Hematopoietic multipotent progenitor cell (in vitro differentiated cells): ENCODE data around the gene TCF23. TPM values are rescaled to one million over a fixed set of nuclear protein-coding genes. Genes with fewer than 3 reads are reported as not detected.
"Not testable (repeated sequence)": the region's sequence is repeated elsewhere in the genome, so short reads cannot be mapped to it uniquely, and the experiment has no call there.

Experiments used
- DNase-seq, 3 donors: peaks; one replicate each; pipeline ENCODE4 v3.0.0-alpha.2; 2011 to 2015; ENCODE audit warnings: low read depth in 2 of 3, low spot score in 2 of 3
- total RNA-seq: library from RNA; depleted of rRNA; stranded (reverse); fragments of >200 nt; gene quantifications from one replicate; pipeline ENCODE4 v1.2.3, GENCODE V29; 2012

Gene TCF23
- total RNA-seq = not detected

DNA sequence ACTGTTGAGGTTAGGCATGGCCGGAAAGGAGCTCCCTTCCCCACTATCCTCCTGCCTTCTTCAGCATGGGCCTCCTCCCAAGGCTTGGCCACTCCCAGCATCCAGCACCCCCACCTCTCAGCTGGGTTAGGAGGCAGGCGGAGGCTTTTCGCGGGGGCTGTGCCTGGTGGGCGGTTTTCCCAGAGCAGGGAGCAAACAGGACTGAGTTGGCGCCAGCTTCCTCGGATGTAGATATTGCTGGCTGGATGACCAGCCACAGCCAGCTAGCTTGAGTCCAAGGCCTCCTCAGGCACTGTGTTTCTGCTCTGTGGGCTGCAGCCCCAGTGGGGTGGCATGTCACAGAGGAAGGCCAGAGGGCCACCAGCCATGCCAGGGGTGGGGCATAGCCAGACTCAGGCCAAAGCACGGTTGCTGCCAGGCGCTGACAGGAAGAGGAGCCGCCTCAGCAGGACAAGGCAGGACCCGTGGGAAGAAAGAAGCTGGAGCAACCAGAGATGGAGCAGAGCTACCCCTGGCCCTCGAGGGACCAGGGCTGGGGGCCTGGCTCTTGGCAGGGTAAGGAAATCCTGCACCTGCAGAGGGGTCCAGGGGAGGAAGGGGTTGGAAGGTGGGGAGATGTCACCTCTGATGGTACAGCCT is at the start of gene TCF23:
Gene TCF23 (plus strand): TSS at position 204 of the 639 bp plus-strand sequence. CDS start 130 bp downstream, at position 334.
- DNase-seq = no peak

DNA sequence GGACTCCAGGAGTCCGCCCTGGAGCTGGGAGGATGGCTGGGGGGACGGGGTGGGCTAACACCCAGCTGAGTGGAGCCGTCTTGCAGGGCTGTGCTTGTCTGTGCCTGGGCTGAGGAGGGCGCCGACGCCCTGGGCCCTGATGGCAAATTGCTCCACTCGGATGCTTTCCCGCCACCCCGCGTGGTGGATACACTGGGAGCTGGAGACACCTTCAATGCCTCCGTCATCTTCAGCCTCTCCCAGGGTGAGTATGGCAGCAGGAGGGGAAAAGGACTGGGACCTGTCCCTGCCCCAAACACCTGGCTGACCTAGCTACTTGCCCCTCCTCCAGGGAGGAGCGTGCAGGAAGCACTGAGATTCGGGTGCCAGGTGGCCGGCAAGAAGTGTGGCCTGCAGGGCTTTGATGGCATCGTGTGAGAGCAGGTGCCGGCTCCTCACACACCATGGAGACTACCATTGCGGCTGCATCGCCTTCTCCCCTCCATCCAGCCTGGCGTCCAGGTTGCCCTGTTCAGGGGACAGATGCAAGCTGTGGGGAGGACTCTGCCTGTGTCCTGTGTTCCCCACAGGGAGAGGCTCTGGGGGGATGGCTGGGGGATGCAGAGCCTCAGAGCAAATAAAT is 49.4 kb upstream of the TCF23 start:
- DNase-seq = no peak

DNA sequence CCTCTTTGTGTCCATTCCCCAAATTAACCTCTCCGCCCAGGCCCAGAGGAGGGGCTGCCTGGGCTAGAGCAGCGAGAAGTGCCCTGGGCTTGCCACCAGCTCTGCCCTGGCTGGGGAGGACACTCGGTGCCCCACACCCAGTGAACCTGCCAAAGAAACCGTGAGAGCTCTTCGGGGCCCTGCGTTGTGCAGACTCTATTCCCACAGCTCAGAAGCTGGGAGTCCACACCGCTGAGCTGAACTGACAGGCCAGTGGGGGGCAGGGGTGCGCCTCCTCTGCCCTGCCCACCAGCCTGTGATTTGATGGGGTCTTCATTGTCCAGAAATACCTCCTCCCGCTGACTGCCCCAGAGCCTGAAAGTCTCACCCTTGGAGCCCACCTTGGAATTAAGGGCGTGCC is 48.8 kb upstream of the TCF23 start:
- no peak for DNase-seq

DNA sequence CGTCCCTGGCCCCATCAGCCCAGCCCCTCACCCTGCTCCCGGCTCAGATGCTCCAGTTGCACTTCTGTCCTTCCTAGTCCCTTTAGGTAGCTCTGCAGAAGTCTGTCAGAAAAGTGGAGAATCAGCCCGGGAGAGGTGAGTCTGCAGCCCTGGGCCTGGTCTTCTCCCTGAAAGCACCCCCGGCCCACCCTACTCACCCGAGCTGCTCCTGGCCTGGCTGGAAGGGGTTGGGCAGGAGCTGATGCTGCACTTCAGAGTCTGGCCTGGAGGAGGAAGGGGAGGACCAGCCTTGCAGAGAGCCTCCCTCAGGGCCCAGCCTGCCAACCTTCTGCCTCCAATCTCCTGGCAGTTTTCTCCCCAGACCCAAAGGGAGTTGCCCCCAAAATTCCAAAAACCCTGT is 46.5 kb upstream of the TCF23 start:
- DNase-seq = no peak

DNA sequence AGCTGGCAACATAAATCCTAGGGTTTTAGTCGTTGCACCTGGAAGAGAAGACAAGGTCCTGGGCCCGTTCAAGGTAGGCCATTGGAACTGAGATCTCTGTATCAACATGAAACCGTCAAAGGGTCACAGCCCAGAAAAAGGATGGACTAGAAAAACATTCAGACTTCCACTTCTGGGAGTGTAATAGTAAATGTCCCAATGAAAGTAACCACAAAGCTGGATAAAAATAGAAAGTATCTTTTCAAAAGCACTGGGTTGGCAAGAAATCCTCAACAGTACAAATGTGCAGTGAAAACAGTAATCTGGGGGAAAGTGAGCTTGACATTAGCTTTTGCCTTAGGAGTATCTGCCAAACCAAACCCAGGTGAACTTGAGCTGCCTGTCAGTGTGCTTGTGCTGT is 42.8 kb upstream of the TCF23 start:
- no peak for DNase-seq

DNA sequence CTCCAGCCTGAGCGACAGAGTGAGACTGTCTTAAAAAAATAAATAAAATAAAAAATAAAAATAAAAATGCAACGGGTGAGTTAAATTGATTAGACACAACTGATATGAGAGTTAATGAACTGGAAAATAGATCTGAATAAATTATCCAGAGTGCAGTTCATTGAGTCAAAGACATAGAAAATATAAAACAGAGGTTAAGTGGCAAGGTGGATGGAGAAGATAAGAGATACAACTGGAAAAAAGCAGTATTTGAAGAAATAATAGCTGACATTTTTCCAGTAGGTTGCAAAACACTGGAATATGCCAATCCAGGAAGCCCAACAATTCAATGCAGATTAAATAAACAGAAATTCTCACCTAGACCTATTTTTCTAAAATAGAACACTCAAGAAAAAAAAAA is 40.6 kb upstream of the TCF23 start:
- no peak for DNase-seq

DNA sequence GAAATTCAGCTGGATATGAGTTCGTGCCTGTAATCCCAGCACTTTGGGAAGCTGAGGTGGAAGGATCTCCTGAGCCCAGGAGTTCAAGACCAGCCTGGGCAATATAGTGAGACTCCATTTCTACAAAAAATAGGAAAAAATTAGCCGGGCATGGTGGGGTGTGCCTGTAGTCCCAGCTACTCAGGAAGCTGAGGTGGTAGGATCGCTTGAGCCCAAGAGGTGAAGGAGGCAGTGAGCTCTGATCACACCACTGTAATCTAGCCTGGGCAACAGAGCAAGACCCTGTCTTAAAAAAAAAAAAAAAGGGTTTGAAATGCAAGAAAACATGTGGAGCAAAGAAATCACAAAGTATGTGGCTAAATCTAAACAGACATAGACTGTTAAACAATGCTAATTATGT is 39.7 kb upstream of the TCF23 start:
- DNase-seq = no peak

DNA sequence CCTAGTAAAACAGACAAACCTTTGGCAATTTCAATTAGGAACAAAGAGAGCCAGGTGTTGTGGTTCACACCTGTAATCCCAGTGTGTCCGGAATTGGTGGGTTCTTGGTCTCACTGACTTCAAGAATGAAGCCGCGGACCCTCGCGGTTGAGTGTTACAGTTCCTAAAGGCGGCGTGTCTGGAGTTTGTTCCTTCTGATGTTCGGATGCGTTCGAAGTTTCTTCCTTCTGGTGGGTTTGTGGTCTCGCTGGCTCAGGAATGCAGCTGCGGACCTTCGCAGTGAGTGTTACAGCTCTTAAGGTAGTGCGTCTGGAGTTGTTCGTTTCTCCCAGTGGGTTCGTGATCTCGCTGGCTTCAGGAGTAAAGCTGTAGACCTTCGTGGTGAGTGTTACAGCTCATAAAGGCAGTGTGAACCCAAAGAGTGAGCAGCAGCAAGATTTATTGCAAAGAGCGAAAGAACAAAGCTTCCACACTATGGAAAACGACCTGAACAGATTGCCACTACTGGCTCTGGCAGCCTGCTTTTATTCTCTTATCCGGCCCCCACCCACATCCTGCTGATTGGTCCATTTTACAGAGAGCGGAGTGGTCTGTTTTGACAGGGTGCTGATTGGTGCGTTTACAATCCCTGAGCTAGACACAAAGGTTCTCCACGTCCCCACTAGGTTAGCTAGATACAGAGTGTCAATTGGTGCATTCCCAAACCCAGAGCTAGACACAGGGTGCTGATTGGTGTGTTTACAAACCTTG is 38.0 kb upstream of the TCF23 start:
- DNase-seq = not testable (repeated sequence)

DNA sequence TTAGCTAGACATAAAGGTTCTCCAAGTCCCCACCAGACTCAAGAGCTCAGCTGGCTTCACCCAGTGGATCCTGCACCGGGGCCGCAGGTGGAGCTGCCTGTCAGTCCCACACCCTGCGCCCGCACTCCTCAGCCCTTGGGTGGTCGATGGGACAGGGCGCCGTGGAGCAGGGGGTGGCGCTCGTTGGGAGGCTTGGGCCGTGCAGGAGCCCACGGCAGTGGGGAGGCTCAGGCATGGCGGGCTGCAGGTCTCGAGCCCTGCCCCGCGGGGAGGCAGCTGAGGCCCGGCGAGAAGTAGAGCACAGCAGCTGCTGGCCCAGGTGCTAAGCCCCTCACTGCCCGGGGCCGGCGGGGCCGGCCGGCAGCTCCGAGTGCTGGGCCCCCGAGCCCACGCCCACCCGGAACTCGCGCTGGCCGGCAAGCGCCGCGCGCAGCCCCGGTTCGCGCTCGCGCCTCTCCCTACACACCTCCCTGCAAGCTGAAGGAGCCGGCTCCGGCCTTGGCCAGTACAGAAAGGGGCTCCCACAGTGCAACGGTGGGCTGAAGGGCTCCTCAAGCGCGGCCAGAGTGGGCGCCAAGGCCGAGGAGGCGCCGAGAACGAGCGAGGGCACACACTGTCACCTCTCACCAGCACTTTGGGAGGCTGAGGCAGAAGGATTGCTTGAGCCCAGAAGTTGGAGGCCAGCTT is 37.3 kb upstream of the TCF23 start:
- DNase-seq = not testable (repeated sequence)

DNA sequence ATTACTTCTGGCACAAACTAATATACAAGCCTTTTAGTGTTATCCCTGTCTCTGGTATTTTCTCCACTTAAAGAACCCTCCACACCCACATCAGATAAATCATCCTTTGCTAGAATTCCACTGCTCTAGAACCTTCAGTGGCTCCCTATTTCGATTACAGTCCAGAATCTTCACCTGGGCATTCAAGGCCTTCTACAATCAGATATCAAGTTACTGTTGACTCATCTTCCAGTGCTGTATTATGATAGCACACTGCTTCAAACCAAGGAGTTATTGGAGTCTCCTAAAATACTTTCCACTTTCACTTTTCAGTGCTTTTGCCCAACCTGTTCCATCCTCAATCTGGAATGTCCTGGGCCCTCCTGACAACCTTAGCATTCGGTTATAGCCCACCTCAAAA is 33.3 kb upstream of the TCF23 start:
- no peak for DNase-seq

DNA sequence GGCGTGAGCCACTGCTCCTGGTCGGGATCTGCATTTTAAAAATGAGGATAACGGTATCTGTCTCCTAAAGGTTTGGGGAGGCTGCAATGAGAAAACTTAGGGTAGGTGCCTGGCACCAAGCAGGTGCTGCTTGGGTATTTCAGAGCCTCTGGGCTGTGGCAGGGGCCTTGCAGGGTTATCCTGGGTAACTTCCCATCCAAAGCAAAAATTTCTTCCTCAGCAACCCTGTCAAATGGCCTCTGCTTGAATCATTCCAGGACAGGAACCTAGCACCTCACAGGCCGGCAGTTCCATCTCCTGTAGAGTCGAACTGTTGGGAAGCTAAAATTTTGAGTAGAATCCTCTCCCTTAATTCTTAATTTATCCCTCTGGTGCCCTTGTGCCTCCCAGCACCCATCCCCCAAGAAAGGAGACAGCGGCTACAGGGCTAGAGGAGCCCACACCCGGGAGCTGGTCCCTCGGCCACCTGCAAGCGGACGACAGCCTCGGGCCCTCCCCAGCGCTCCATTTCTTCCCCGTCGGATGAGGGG is 30.7 kb upstream of the TCF23 start:
- DNase-seq = no peak

DNA sequence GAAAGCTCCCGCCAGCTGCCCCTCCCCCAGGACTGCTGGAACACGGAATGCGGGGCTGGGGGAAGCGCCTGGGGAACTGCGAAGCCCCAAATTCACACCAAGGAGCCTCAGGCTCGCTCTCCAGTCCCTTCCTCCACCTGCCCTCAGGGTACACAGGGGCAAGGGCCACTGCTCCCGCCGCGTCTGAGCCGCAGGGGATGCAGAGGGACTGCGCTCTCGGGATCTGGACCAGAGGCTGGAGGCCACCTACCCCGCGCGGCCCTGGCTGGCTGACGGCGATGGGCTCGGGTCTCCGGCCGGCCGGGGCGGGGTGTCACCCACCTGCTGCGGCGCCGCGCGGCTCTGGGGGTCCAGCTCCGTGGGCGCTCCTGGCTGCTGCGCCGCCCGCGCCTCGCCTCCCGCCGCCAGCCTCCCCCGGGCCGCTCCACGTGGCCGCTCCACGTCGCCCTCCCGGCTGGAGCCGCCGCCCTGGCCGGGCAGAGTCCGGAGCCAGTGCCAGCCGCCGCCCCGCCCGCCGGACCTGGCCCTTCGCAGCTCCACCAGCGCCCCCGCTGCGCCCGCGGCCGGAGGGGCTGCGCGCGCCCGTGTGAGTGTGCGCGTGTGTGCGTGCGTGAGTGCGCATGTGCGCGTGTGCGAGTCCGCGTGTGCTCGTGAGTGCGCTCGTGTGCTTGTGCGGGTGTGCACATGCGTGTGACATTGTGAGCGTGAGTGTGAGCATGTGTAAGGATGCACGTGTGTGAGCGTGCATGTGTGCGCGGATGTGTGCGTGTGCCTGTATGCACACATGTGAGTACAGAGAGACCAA is 30.1 kb upstream of the TCF23 start, which contains the start of gene CGREF1:
Gene CGREF1 (minus strand): TSS at position 604 of the 805 bp plus-strand sequence. CDS start 14,762 bp downstream, outside the sequence.
- DNase-seq = peak in 1 of 3 donors; percentile 27

DNA sequence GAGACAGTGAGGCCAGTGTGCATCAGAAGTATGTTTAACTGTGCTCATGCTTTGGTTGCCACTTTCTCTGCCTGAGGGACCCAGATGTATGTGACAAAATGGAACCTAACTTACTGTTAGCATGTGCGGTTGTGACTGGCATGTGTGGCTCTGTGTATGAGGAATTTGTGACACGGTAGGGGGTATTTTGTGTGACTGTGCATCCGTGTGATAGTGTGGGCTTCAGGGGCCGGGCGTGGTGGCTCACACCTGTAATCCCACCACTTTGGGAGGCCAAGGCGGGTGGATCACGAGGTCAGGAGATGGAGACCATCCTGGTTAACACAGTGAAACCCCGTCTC is 29.5 kb upstream of the TCF23 start:
- not testable (repeated sequence) for DNase-seq

DNA sequence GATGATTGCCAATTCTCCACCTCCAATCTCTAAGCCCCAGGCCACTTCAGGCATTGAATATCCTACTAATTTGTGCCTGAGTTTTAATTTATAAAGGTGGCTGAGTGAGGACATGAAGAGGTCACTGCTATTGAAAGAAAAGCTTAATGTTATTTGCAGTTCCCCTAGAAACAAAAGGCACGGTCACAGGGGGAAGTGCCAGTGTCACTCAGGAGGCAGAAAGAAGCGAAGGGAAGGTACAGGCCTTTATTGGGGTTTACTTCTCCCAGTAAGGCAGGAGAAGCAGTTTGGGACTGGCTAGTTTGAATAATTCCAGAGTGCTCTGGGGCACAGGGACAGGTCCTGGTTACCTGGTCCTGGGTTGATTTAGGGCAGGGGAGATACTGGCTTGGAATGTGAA is 26.9 kb upstream of the TCF23 start:
- DNase-seq = no peak

DNA sequence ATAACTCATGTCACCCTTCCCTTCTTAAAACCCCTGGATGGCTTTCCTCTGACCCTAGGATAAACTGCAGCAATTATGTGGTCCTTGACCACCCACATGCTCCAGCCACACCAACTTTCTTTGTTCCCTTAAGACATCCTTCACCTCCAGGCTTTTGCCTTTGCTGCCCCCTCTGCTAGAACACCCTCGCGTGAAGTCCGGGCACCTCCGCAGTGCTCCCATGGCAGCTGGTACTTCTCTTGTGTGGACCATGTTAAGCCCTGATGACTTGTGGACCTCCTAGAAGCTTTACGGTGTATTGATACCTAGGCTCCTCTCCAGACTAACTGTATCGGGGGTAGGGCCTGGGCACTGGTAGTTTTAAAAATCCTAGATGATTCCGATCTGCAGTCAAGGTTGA is 26.0 kb upstream of the TCF23 start:
- no peak for DNase-seq

DNA sequence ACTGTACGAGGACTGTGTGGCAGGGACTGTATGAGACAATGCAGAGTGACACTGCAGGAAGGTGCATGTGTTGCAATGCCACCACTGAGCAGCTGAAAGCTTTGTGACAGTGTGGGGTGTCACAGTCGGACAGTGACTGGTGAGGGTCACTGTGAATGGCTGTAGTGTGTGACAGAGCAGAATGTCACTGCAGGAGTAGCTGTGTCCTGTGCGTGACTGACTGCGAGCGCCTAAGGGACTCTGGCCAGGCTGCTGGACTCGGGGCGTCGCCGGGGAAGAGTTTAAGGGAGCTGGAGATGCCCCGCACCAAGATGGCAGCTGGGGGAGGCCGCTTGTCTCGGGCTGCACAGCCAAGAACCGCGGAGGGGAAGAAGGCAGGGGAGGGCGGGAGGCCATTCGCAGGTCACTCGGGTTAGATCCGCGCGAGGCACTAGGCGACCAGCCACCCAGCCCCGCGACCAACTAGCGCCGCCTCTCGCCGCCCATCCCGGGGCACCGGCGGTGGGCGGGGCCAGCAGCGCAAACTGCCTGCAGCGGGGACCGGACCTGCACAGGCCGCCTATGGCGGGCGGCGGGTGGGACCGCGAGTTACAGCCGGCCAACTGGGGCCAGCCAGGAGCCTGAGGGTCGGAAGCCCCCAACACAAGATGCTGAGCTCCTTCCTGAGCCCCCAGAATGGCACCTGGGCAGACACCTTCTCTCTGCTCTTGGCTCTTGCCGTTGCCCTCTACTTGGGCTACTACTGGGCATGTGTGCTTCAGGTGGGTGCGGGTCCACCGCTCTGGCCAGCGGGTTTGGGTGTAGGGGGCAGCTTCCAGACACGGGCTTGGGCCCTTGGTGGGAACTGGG is 25.3 kb upstream of the TCF23 start, which contains the start of gene ABHD1:
Gene ABHD1 (plus strand): TSS at position 514 of the 849 bp plus-strand sequence. CDS start 134 bp downstream, at position 648.
- peak in 2 of 3 donors; percentile 62 to 65 for DNase-seq

DNA sequence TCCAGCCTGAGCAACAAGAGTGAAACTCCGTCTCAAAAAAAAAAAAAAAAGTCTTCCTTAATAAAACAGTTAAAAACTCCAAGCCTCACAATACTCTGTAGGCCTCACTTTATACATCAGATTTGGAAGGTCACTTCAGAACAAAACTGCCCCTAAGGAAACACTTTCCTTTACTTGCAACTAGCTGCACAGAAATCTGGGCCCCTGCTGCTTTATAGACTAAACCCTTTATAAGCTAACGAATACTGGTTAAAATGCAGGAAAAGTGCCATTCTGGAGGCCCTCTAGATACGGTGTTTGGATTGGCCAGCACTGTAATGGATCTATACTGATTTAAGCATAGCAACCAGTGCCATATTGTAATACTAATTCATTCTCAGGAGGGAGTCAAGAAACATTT is 23.7 kb upstream of the TCF23 start:
- no peak for DNase-seq

DNA sequence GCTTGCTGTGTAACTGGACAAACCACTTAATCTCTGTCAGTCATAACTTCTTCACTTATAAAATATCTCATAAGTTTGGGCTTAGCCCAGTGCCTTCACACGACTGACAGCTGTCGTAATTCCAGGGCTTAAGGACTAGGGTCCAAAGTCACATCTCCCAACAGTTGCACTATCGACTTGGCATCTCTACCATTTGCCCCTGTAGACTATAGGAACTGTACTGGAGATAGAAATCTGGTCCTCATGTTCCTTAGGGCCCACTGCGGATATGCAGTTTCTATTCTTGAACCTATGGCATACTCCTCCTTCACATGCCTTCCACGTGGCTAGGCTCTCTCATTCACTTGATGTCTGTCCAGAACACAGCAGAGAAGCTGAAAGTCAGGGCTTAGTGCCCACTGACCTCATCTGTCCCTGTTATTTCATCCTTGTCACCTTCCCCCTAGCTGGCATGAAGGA is 22.5 kb upstream of the TCF23 start:
- no peak for DNase-seq
